H9 (cell line): ENCODE measurements around the gene THAP4. TPM values are rescaled to one million over a fixed set of nuclear protein-coding genes. Genes with fewer than 3 reads are reported as not detected.

Experiments used
- DNase-seq: peaks from one replicate; pipeline ENCODE4 v3.0.0-alpha.2; 2017
- H2AFZ ChIP-seq: one replicate; pipeline ENCODE4 v1.6.1; 2013; ENCODE audit warnings: mild to moderate bottlenecking, low read length, control low read depth, moderate library complexity
- H2AK5ac ChIP-seq: 2 replicates; pipeline ENCODE4 v1.6.1; 2013; ENCODE audit warnings: low read length, control low read depth, mixed read lengths; ENCODE audit not compliant: insufficient read length
- H2BK120ac ChIP-seq: one replicate; pipeline ENCODE4 v1.6.1; 2013; ENCODE audit warnings: low read depth, mild to moderate bottlenecking, low read length, control low read depth, inconsistent platforms; ENCODE audit not compliant: poor library complexity, severe bottlenecking
- H2BK12ac ChIP-seq: 2 replicates; pipeline ENCODE4 v1.6.1; 2013; ENCODE audit warnings: low read length, control low read depth, mixed read lengths, low read depth; ENCODE audit not compliant: insufficient read length
- H2BK15ac ChIP-seq: 2 replicates; pipeline ENCODE4 v1.6.1; 2013; ENCODE audit warnings: low read depth, low read length, control low read depth
- H2BK20ac ChIP-seq: one replicate; pipeline ENCODE4 v1.6.1; 2013; ENCODE audit warnings: low read depth, mild to moderate bottlenecking, low read length, control low read depth, inconsistent platforms; ENCODE audit not compliant: poor library complexity, severe bottlenecking
- H2BK5ac ChIP-seq: 2 replicates; pipeline ENCODE4 v1.6.1; 2013; ENCODE audit warnings: low read length, control low read depth, mixed read lengths; ENCODE audit not compliant: insufficient read length
- H3K14ac ChIP-seq: 2 replicates; pipeline ENCODE4 v1.6.1; 2013; ENCODE audit warnings: low read length, control low read depth; ENCODE audit not compliant: insufficient read depth
- H3K18ac ChIP-seq: 2 replicates; pipeline ENCODE4 v1.6.1; 2013; ENCODE audit warnings: low read depth, mild to moderate bottlenecking, mixed read lengths, low read length, control low read depth; ENCODE audit not compliant: insufficient read length
- H3K23ac ChIP-seq: 2 replicates; pipeline ENCODE4 v1.6.1; 2013; ENCODE audit warnings: low read length, control low read depth, mixed read lengths, low read depth; ENCODE audit not compliant: insufficient read length
- H3K23me2 ChIP-seq: 2 replicates; pipeline ENCODE4 v1.6.1; 2013; ENCODE audit warnings: low read depth, mild to moderate bottlenecking, mixed read lengths, low read length, control low read depth; ENCODE audit not compliant: insufficient read length, poor library complexity, severe bottlenecking
- H3K27ac ChIP-seq: 2 replicates; pipeline ENCODE4 v1.5.1; 2013; ENCODE audit warnings: low read length, control low read depth, mixed read lengths, low read depth; ENCODE audit not compliant: insufficient read length
- H3K27me3 ChIP-seq: 2 replicates; pipeline ENCODE4 v1.6.1; 2013; ENCODE audit warnings: low read length, control low read depth, inconsistent platforms; ENCODE audit not compliant: insufficient read depth
- H3K4ac ChIP-seq: 2 replicates; pipeline ENCODE4 v1.6.1; 2013; ENCODE audit warnings: low read depth, mild to moderate bottlenecking, control low read depth, inconsistent platforms, low read length, moderate library complexity
- H3K4me1 ChIP-seq: 2 replicates; pipeline ENCODE4 v1.6.1; 2013; ENCODE audit warnings: low read length, control low read depth, inconsistent platforms; ENCODE audit not compliant: insufficient read depth
- H3K4me2 ChIP-seq: 2 replicates; pipeline ENCODE4 v1.6.1; 2013; ENCODE audit warnings: low read length, control low read depth, mixed read lengths; ENCODE audit not compliant: insufficient read length, insufficient read depth
- H3K56ac ChIP-seq: 2 replicates; pipeline ENCODE4 v1.6.1; 2013; ENCODE audit warnings: low read depth, mild to moderate bottlenecking, mixed read lengths, low read length, control low read depth; ENCODE audit not compliant: insufficient read length
- H3K79me1 ChIP-seq: 2 replicates; pipeline ENCODE4 v1.6.1; 2013; ENCODE audit warnings: low read depth, mild to moderate bottlenecking, moderate library complexity, low read length, control low read depth, inconsistent platforms; ENCODE audit not compliant: insufficient read depth, poor library complexity, severe bottlenecking
- H3K79me2 ChIP-seq: 2 replicates; pipeline ENCODE4 v1.6.1; 2013; ENCODE audit warnings: low read length, control low read depth, inconsistent platforms; ENCODE audit not compliant: insufficient read depth
- H3K9ac ChIP-seq: 2 replicates; pipeline ENCODE4 v1.6.1; 2013; ENCODE audit warnings: low read length, control low read depth, mixed read lengths; ENCODE audit not compliant: insufficient read length; ENCODE audit errors: extremely low read depth
- H3K9me3 ChIP-seq: one replicate; pipeline ENCODE4 v1.6.1; 2013; ENCODE audit warnings: low read depth, low read length, inconsistent platforms; ENCODE audit not compliant: control insufficient read depth
- H3T11ph ChIP-seq: one replicate; pipeline ENCODE4 v1.6.1; 2013; ENCODE audit warnings: mild to moderate bottlenecking, low read length, control low read depth, inconsistent platforms
- H4K20me1 ChIP-seq: one replicate; pipeline ENCODE4 v1.6.1; 2013; ENCODE audit not compliant: control insufficient read depth, insufficient read length, insufficient read depth
- H4K5ac ChIP-seq: 2 replicates; pipeline ENCODE4 v1.6.1; 2013; ENCODE audit warnings: low read depth, mild to moderate bottlenecking, mixed read lengths, low read length, control low read depth; ENCODE audit not compliant: insufficient read length
- H4K8ac ChIP-seq: replicated peaks from 2 replicates; pipeline ENCODE4 v1.6.1; 2013; ENCODE audit warnings: low read length, control low read depth, mixed read lengths, low read depth; ENCODE audit not compliant: insufficient read length
- H4K91ac ChIP-seq: 2 replicates; pipeline ENCODE4 v1.6.1; 2013; ENCODE audit warnings: low read depth, mild to moderate bottlenecking, moderate library complexity, mixed read lengths, low read length, control low read depth; ENCODE audit not compliant: insufficient read length
- H3K27ac Mint-ChIP-seq, 3 experiments: 2 replicates in 2 of 3; 3 replicates in 1 of 3; pipeline ENCODE4 v1.8.0; 2020 to 2021; ENCODE audit warnings: mixed read lengths in 3 of 3, mild to moderate bottlenecking in 1 of 3, moderate library complexity in 1 of 3
- H3K27me3 Mint-ChIP-seq: 2 replicates; pipeline ENCODE4 v1.8.0; 2021; ENCODE audit warnings: low read depth, mild to moderate bottlenecking, moderate library complexity, mixed read lengths
- H3K36me3 Mint-ChIP-seq, 3 experiments: 2 replicates in 2 of 3; 3 replicates in 1 of 3; pipeline ENCODE4 v1.8.0; 2020 to 2021; ENCODE audit warnings: low read depth in 3 of 3, mixed read lengths in 3 of 3; ENCODE audit not compliant: insufficient read depth in 1 of 3
- H3K4me1 Mint-ChIP-seq, 2 experiments: 2 replicates each; pipeline ENCODE4 v1.8.0; 2020; ENCODE audit warnings: mixed read lengths in 2 of 2
- H3K4me3 Mint-ChIP-seq, 2 experiments: 2 replicates in 1 of 2; 3 replicates in 1 of 2; pipeline ENCODE4 v1.8.0; 2020 to 2021; ENCODE audit warnings: mild to moderate bottlenecking in 2 of 2, mixed read lengths in 2 of 2, moderate library complexity in 1 of 2
- H3K9me3 Mint-ChIP-seq, 2 experiments: 2 replicates in 1 of 2; 3 replicates in 1 of 2; pipeline ENCODE4 v1.8.0; 2020; ENCODE audit warnings: mild to moderate bottlenecking in 2 of 2, mixed read lengths in 2 of 2, moderate library complexity in 1 of 2
- WGBS: extraction: QIAGEN DNeasy Blood & Tissue Kit; methylation state at CpG from one replicate; pipeline ENCODE4 v1.1.7; 2013; ENCODE audit warnings: missing lambda C conversion rate, low lambda C conversion rate, mixed read lengths; ENCODE audit not compliant: insufficient read length; ENCODE audit errors: extremely low coverage; 5-methylcytosine and 5-hydroxymethylcytosine counted together
- total RNA-seq: library from RNA; stranded (reverse); gene quantifications from 2 replicates; pipeline ENCODE4 v1.2.1, GENCODE V29; 2021
- TF ChIP-seq, protein P1 (sequence below): fragments of 200-600 bp; sonication (generic); conservative IDR thresholded peaks from 3 replicates; pipeline ENCODE4 v1.8.0; 2021; ENCODE audit warnings: antibody characterized with exemption, mild to moderate bottlenecking

THAP4 gene
- total RNA-seq, 1 experiment from 2014 or later = 70.6 TPM

DNA sequence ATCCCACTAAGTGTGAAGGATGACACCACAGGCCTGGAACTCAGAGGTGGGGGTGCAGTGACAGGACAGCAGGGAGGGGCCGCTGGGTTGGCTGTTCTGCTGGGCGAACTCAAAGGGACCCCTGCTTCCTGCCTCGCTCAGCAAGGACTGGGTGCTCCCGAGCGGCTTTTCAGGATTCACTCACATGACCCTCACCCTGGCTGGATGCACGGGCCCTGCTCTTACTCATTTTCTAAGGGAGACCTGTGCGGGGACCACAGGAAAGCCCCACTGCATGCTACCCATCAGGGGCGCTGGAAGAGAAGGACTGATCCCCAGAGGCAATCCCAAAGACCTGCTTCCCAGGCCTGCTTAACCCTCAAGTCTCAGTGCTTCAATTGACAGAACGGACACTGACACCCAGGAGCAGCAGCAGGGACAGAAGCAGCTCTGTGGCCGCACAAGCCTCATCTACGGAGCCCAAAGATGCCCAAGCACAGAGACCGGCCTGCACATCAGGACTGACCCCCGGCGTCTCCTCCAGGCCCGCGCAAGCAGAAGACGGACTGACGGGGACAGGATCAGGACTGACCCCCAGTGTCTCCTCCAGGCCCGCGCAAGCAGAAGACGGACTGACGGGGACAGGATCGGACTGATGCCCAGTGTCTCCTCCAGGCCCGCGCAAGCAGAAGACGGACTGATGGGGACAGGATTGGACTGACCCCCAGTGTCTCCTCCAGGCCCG is 29.6 kb downstream of the THAP4 start:
- H4K8ac ChIP-seq = no peak overlapping the region
- H2BK15ac ChIP-seq = no peak overlapping the region
- no peak overlapping the region for H2BK20ac ChIP-seq
- Mint-ChIP-seq H3K27ac (no peak overlapping the region), H3K4me1 (peaks cover 5 to 8% of the 10 kb centered on the region in 2 experiments), H3K4me3 (no peak overlapping the region), H3K36me3 (peaks cover 4 to 24% (median 19%) of the 10 kb centered on the region in 3 experiments; a peak in 6 of 7 replicates), H3K27me3 (no peaks in the 10 kb centered on the region), H3K9me3 (no peaks in the 10 kb centered on the region)
- no peaks in the 10 kb centered on the region for H4K20me1 ChIP-seq
- no peak overlapping the region for H2BK5ac ChIP-seq
- no peak overlapping the region for H2BK120ac ChIP-seq
- no peak overlapping the region for H3K27ac ChIP-seq
- no peak overlapping the region for H2BK12ac ChIP-seq
- no peaks in the 10 kb centered on the region for H3K79me1 ChIP-seq
- TF ChIP-seq, protein P1, sequence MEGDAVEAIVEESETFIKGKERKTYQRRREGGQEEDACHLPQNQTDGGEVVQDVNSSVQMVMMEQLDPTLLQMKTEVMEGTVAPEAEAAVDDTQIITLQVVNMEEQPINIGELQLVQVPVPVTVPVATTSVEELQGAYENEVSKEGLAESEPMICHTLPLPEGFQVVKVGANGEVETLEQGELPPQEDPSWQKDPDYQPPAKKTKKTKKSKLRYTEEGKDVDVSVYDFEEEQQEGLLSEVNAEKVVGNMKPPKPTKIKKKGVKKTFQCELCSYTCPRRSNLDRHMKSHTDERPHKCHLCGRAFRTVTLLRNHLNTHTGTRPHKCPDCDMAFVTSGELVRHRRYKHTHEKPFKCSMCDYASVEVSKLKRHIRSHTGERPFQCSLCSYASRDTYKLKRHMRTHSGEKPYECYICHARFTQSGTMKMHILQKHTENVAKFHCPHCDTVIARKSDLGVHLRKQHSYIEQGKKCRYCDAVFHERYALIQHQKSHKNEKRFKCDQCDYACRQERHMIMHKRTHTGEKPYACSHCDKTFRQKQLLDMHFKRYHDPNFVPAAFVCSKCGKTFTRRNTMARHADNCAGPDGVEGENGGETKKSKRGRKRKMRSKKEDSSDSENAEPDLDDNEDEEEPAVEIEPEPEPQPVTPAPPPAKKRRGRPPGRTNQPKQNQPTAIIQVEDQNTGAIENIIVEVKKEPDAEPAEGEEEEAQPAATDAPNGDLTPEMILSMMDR = no peak
- no peak overlapping the region for H3K9ac ChIP-seq
- no peak overlapping the region for H3K23ac ChIP-seq
- H3K14ac ChIP-seq = no peak overlapping the region
- no peak for DNase-seq
- H3K9me3 ChIP-seq = no peaks in the 10 kb centered on the region
- H3K79me2 ChIP-seq = no peaks in the 10 kb centered on the region; the same call in 1 of the 2 replicates
- H3K56ac ChIP-seq = no peak overlapping the region
- H4K5ac ChIP-seq = no peak overlapping the region
- H3K23me2 ChIP-seq = peaks cover 6% of the 10 kb centered on the region
- no peak overlapping the region for H4K91ac ChIP-seq
- no peak overlapping the region for H3K4ac ChIP-seq
- H3K18ac ChIP-seq = no peak overlapping the region
- no peak overlapping the region for H2AK5ac ChIP-seq
- H2AFZ ChIP-seq = no peak overlapping the region
- H3T11ph ChIP-seq = no peak overlapping the region
- no peaks in the 10 kb centered on the region for H3K4me1 ChIP-seq
- no CpG with 5 or more reads among the region's 27 CpGs for WGBS
- no peaks in the 10 kb centered on the region for H3K27me3 ChIP-seq
- H3K4me2 ChIP-seq = no peak overlapping the region
